HEK293 (cell line): Measurements from ENCODE around the gene RPL11.

ENCODE experiments used
- CTCF ChIA-PET: fragments of 350-600 bp; formaldehyde crosslinking; extraction: SDS; loops from one replicate; lab custom pipeline; 2021; ENCODE audit warnings: antibody characterized with exemption; lab: Yijun Ruan, JAX
- POLR2A ChIA-PET: fragments of 300-600 bp; formaldehyde crosslinking; extraction: SDS; loops from one replicate; lab custom pipeline; 2020; ENCODE audit warnings: antibody characterized with exemption, inconsistent platforms; lab: Yijun Ruan, JAX
- H3K27ac ChIP-seq: fragments of 200-500 bp; sonication (Bioruptor generic); 2 replicates; pipeline ENCODE4 v1.5.1; 2014; ENCODE audit warnings: low read depth, low read length, control low read depth, inconsistent platforms; ENCODE audit errors: extremely low read depth
- H3K36me3 ChIP-seq, 2 experiments: fragments of 200-500 bp in 1 of 2; sonication (Bioruptor generic) in 1 of 2; 1 replicate in 1 of 2; 2 replicates in 1 of 2; pipeline ENCODE4 v1.5.1; 2014 to 2017; ENCODE audit warnings: inconsistent platforms in 2 of 2, low read length in 2 of 2; ENCODE audit not compliant: control insufficient read depth in 2 of 2, insufficient read depth in 1 of 2
- H3K4me1 ChIP-seq: fragments of 200-500 bp; sonication (Bioruptor generic); 2 replicates; pipeline ENCODE4 v1.5.1; 2014; ENCODE audit warnings: mild to moderate bottlenecking, low read length, inconsistent platforms; ENCODE audit not compliant: control insufficient read depth, insufficient read depth
- H3K4me3 ChIP-seq: 2 replicates; pipeline ENCODE4 v1.5.1; 2011; ENCODE audit warnings: low read depth, mild to moderate bottlenecking, control low read depth, low read length, moderate library complexity
- H3K9me3 ChIP-seq: fragments of 200-500 bp; sonication (Bioruptor generic); 2 replicates; pipeline ENCODE4 v1.5.1; 2014; ENCODE audit warnings: low read depth, low read length, inconsistent platforms; ENCODE audit not compliant: control insufficient read depth, insufficient read depth
- BCL11B ChIP-seq: fragments of 450-650 bp; formaldehyde crosslinking; IDR thresholded peaks from 2 replicates; pipeline ENCODE4 v1.5.1; 2016; ENCODE audit warnings: low read depth, missing biosample characterization, missing genetic modification characterization
- BCL6B ChIP-seq: fragments of 450-650 bp; formaldehyde crosslinking; IDR thresholded peaks from 2 replicates; pipeline ENCODE4 v1.5.1; 2017; ENCODE audit warnings: missing biosample characterization, missing genetic modification characterization
- GLI2 ChIP-seq: fragments of 450-650 bp; formaldehyde crosslinking; IDR thresholded peaks from 2 replicates; pipeline ENCODE4; 2017; ENCODE audit warnings: missing biosample characterization, missing genetic modification characterization, low read depth, borderline replicate concordance
- KLF7 ChIP-seq: fragments of 450-650 bp; formaldehyde crosslinking; IDR thresholded peaks from 2 replicates; pipeline ENCODE4 v1.5.1; 2016; ENCODE audit warnings: missing biosample characterization, missing genetic modification characterization, borderline replicate concordance
- RBAK ChIP-seq: fragments of 450-650 bp; formaldehyde crosslinking; IDR thresholded peaks from 2 replicates; pipeline ENCODE4 v1.5.1; 2016; ENCODE audit warnings: missing biosample characterization, missing genetic modification characterization
- SP2 ChIP-seq: fragments of 450-650 bp; formaldehyde crosslinking; IDR thresholded peaks from 2 replicates; pipeline ENCODE4 v1.5.1; 2016; ENCODE audit warnings: missing biosample characterization, missing genetic modification characterization
- ZBTB20 ChIP-seq: fragments of 450-650 bp; formaldehyde crosslinking; IDR thresholded peaks from 2 replicates; pipeline ENCODE4 v1.5.1; 2016; ENCODE audit warnings: missing biosample characterization, missing genetic modification characterization
- ZBTB21 ChIP-seq: fragments of 450-650 bp; formaldehyde crosslinking; IDR thresholded peaks from 2 replicates; pipeline ENCODE4 v1.5.1; 2017; ENCODE audit warnings: missing biosample characterization, missing genetic modification characterization
- ZBTB26 ChIP-seq: fragments of 450-650 bp; formaldehyde crosslinking; optimal IDR thresholded peaks from 2 replicates; pipeline ENCODE3; 2016; ENCODE audit warnings: missing biosample characterization, mild to moderate bottlenecking, missing genetic modification characterization
- ZBTB48 ChIP-seq: fragments of 450-650 bp; formaldehyde crosslinking; IDR thresholded peaks from 2 replicates; pipeline ENCODE4 v1.5.1; 2016; ENCODE audit warnings: missing biosample characterization, missing genetic modification characterization
- ZFP3 ChIP-seq: fragments of 450-650 bp; formaldehyde crosslinking; IDR thresholded peaks from 2 replicates; pipeline ENCODE4 v1.5.1; 2016; ENCODE audit warnings: low read depth, missing biosample characterization, missing genetic modification characterization
- ZIC2 ChIP-seq: fragments of 450-650 bp; formaldehyde crosslinking; IDR thresholded peaks from 2 replicates; pipeline ENCODE4 v1.5.1; 2016; ENCODE audit warnings: missing biosample characterization, missing genetic modification characterization
- ZNF132 ChIP-seq: fragments of 450-650 bp; formaldehyde crosslinking; IDR thresholded peaks from 2 replicates; pipeline ENCODE4 v1.5.1; 2017; ENCODE audit warnings: missing biosample characterization, missing genetic modification characterization, borderline replicate concordance
- ZNF148 ChIP-seq: fragments of 450-650 bp; formaldehyde crosslinking; IDR thresholded peaks from 2 replicates; pipeline ENCODE4 v1.5.0; 2017; ENCODE audit warnings: missing biosample characterization, missing genetic modification characterization, borderline replicate concordance
- ZNF18 ChIP-seq: fragments of 450-650 bp; formaldehyde crosslinking; IDR thresholded peaks from 2 replicates; pipeline ENCODE4 v1.5.1; 2016; ENCODE audit warnings: missing biosample characterization, missing genetic modification characterization
- ZNF274 ChIP-seq, 2 experiments: fragments of 200-500 bp in 1 of 2; fragments of 450-650 bp in 1 of 2; sonication (Bioruptor generic) in 1 of 2; formaldehyde crosslinking in 1 of 2; IDR thresholded peaks; 2 replicates each; pipeline versions ENCODE4 v1.5.1 to v1.6.1; 2014 to 2016; ENCODE audit warnings: borderline replicate concordance in 1 of 2, inconsistent platforms in 1 of 2, low read length in 1 of 2, missing biosample characterization in 1 of 2, missing genetic modification characterization in 1 of 2
- ZNF324 ChIP-seq: fragments of 450-650 bp; formaldehyde crosslinking; IDR thresholded peaks from 2 replicates; pipeline ENCODE4 v1.5.1; 2016; ENCODE audit warnings: missing biosample characterization, missing genetic modification characterization
- ZNF354C ChIP-seq: fragments of 450-650 bp; formaldehyde crosslinking; IDR thresholded peaks from 2 replicates; pipeline ENCODE4 v1.5.1; 2016; ENCODE audit warnings: missing biosample characterization, missing genetic modification characterization, low read depth, borderline replicate concordance
- ZNF488 ChIP-seq: fragments of 450-650 bp; formaldehyde crosslinking; IDR thresholded peaks from 2 replicates; pipeline ENCODE4 v1.5.1; 2016; ENCODE audit warnings: missing biosample characterization, missing genetic modification characterization
- ZNF501 ChIP-seq: fragments of 450-650 bp; formaldehyde crosslinking; IDR thresholded peaks from 2 replicates; pipeline ENCODE4 v1.5.1; 2016; ENCODE audit warnings: missing biosample characterization, missing genetic modification characterization
- ZNF626 ChIP-seq: fragments of 450-650 bp; sonication (Bioruptor Pico); formaldehyde crosslinking; IDR thresholded peaks from 2 replicates; pipeline ENCODE4 v1.5.1; 2018; ENCODE audit warnings: missing biosample characterization, missing genetic modification characterization, inconsistent platforms
- ZNF629 ChIP-seq: fragments of 450-650 bp; formaldehyde crosslinking; IDR thresholded peaks from 2 replicates; pipeline ENCODE4 v1.5.1; 2017; ENCODE audit warnings: missing biosample characterization, missing genetic modification characterization
- ZNF645 ChIP-seq: fragments of 450-650 bp; formaldehyde crosslinking; IDR thresholded peaks from 2 replicates; pipeline ENCODE4; 2016; ENCODE audit warnings: missing biosample characterization, missing genetic modification characterization
- ZNF660 ChIP-seq: fragments of 450-650 bp; IDR thresholded peaks from 2 replicates; pipeline ENCODE4 v1.5.1; 2018; ENCODE audit warnings: missing biosample characterization, mild to moderate bottlenecking, missing genetic modification characterization
- ZNF677 ChIP-seq: fragments of 450-650 bp; IDR thresholded peaks from 2 replicates; pipeline ENCODE4 v1.5.0; 2018; ENCODE audit warnings: missing biosample characterization, mild to moderate bottlenecking, missing genetic modification characterization, moderate library complexity
- ZNF76 ChIP-seq: fragments of 450-650 bp; formaldehyde crosslinking; IDR thresholded peaks from 2 replicates; pipeline ENCODE4; 2016; ENCODE audit warnings: low read depth, missing biosample characterization, missing genetic modification characterization, borderline replicate concordance

The RPL11 gene

GRCh38 chr1:23691499-23692307, at the start of gene RPL11:
Gene RPL11 (plus strand): TSS chr1:23691806. CDS start chr1:23691824, 18 bp downstream.
- peak within 1 kb of the TSS; percentile 96 for H3K27ac ChIP-seq
- peak within 1 kb of the TSS; percentile 99 for H3K4me3 ChIP-seq
- no peaks in the 10 kb centered on the region for H3K4me1 ChIP-seq
- POLR2A ChIA-PET = interaction anchor here (0.6 to 2.1 kb wide), 22 partner anchors 8 to 1666 kb away, joined by 3 to 17 read pairs (median 6); partner anchors contain the start of genes ELOA, HNRNPR, ID3 and PITHD1
- CTCF ChIA-PET = interaction anchor here (0.6 to 2.3 kb wide), 19 partner anchors 9 to 262 kb away, joined by 3 to 14 read pairs (median 5); partner anchors contain the start of gene ID3
- H3K36me3 ChIP-seq = peaks cover 10 to 48% of the 10 kb centered on the region in 2 experiments
- H3K9me3 ChIP-seq = no peaks in the 10 kb centered on the region
- TF ChIP-seq ZBTB21 (0 out of 2 replicates have a peak, but pooled peaks have one; percentile 7), ZNF76 (tag by site-specific recombination) (peak; percentile 93), ZNF629 (tag by site-specific recombination) (peak; percentile 69), ZNF18 (no peak), ZNF354C (tag by site-specific recombination) (no peak), ZBTB48 (tag by site-specific recombination) (no peak), BCL6B (tag by site-specific recombination) (no peak), ZNF677 (tag by site-specific recombination) (no peak), GLI2 (tag by site-specific recombination) (no peak), ZNF324 (tag by site-specific recombination) (peak; percentile 75; the same call in 1 of the 2 replicates), ZNF645 (tag by site-specific recombination) (no peak), ZNF274 (IDR thresholded peaks at IDR 0.05; ENCODE audit: low read length) (no peak), ZNF274 (tag by site-specific recombination; IDR thresholded peaks at IDR 0.05; ENCODE audit: borderline replicate concordance) (no peak), BCL11B (tag by site-specific recombination) (no peak), RBAK (tag by site-specific recombination) (no peak), ZNF501 (tag by site-specific recombination) (peak; percentile 95), ZBTB20 (tag by site-specific recombination) (no peak), ZNF132 (tag by site-specific recombination) (no peak), ZNF488 (no peak), ZBTB26 (tag by site-specific recombination) (peak; percentile 22), ZNF626 (no peak), ZFP3 (tag by site-specific recombination) (no peak), ZIC2 (tag by site-specific recombination) (no peak), ZNF148 (tag by site-specific recombination) (no peak), SP2 (tag by site-specific recombination) (peak; percentile 75), KLF7 (tag by site-specific recombination) (no peak), ZNF660 (tag by site-specific recombination) (peak; percentile 90)
